Activated effector memory CD4-positive, alpha-beta T cell treated with Interleukin-2 at 50 U/mL for 16 hours (primary cell): Measurements from ENCODE around the gene BHLHE23.
A peak's percentile ranks its signal among the peaks of the same experiment; 100 is the strongest.

Source experiments
- DNase-seq: peaks from one replicate; pipeline ENCODE4 v3.0.0-alpha.2; 2020

The BHLHE23 gene

DNA sequence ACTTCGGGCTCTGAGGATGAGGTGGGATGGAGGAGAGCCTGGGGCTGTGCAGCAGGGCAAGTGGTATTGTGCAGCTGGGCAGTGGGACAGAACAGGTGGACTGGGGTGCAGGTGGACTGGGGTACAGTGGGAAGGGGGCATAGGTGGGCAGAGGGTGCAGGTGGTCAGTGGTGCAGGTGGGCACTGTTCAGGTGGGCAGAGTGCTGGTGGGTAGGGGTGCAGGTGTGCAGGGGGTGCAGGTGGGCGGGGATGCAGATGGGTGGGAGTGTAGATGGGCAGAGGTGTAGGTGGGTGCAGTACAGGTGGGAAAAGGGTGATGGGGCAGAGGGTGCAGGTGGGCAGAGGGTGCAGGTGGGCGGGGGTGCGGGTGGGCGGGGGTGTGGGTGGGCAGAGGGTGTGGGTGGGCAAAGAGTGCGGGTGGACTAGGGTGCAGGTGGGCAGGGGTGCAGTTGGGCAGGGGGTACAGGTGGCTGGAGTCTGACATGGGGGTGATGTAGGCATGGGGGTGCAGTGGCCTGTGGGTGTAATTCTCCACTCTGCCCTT, 20.4 kb downstream of the BHLHE23 start:
- DNase-seq, result no peak

GRCh38 chr20:62985444-62985778, 21.4 kb downstream of the BHLHE23 start:
- no peak for DNase-seq

- no peak for DNase-seq
Measured at GRCh38 chr20:62984666-62985443, 21.9 kb downstream of the BHLHE23 start.

DNA sequence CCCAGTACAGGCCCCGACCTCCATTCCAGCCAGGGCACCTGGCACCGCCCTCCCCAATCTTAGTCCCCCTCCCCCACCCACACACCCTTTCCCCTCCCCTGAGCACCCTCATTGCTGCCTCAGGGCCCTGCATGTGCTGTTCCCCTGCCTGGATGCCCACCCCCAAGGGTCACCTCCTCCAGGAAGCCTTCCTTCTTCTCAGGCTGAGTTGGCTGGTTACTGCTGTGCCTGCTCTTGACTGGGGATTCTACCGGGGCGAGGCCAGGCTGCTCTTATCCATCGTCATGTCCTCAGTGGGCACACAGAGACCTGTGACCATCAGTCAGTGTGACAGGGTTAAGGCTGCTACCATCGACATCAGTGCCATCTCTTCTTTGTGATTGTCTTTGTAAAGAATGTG, 23.6 kb downstream of the BHLHE23 start:
- no peak for DNase-seq

DNA sequence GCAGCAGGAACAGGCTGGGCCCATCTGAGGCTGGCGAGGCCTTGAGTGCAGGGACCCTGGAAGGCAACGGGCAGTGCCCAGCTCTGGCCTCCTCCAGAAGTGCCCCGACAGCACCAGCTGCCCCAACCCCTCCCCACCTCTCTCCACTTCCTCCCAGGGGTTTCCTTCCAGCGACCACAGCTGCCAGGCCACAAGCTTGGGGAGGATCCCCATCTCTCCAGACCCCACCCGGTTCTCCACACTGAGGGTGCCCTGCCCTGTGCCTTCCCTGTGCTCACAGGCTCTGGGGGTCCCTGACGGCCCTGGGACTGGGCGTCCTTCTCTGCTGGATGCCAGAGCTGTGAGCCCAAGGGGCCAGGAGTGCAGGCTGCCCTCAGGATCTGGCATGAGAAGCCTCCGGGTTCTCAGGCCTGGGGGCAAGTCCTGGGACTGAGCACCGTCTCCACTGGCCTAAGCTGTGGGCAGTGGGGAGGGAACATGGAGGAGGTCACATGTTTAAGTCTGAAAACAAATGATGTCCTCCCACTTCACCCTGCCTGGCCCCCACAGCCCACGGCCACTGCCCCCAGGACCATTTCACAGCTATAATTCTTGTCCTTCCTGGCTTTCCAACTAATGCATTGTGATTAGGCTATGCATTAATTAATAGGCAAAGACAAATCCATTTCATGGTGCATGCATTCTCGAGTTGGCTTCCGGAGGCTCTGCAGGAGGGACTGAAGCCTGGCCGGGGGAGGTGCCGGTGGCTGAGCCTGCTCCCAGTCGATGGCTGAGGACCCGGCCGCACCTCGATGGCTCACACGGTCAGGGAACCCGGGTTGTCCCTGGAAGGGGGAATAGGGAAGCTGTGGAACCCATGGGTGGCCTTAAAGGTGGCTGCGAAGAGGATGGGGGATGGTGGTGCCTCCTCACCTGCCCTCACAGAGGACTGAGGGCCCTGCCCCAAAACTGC, 24.4 kb downstream of the BHLHE23 start:
- DNase-seq, result no peak

DNA sequence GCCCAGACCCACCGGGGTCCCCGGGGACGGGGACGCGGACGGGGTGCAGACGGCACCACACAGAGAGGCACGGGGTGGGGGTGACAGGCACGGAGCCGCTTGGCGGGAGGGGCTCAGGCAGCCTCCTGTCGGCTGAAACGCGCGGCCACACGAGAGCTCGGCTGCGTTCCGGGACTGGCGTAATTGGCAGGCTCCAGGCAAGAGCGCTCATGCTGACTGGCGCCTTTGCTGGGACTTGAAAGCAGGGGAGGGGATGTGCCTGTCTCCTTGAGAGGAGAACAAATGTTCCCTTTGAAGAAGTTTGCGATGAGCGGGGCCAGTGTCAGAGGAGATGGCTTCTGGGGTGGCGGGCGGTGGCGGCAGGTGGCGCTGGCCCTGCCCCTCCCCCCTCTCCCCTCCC, 25.8 kb downstream of the BHLHE23 start:
- peak; percentile 23 for DNase-seq

- no peak for DNase-seq
Measured at GRCh38 chr20:62980380-62980960, 26.3 kb downstream of the BHLHE23 start.

- no peak for DNase-seq
Measured at GRCh38 chr20:62979876-62980373, 26.8 kb downstream of the BHLHE23 start.

- DNase-seq, result no peak
Measured at GRCh38 chr20:62979310-62979709, 27.5 kb downstream of the BHLHE23 start.

GRCh38 chr20:62978561-62978943, 28.2 kb downstream of the BHLHE23 start:
- DNase-seq, result no peak

GRCh38 chr20:62977613-62978560, 28.9 kb downstream of the BHLHE23 start:
- peak; percentile 64 for DNase-seq

DNA sequence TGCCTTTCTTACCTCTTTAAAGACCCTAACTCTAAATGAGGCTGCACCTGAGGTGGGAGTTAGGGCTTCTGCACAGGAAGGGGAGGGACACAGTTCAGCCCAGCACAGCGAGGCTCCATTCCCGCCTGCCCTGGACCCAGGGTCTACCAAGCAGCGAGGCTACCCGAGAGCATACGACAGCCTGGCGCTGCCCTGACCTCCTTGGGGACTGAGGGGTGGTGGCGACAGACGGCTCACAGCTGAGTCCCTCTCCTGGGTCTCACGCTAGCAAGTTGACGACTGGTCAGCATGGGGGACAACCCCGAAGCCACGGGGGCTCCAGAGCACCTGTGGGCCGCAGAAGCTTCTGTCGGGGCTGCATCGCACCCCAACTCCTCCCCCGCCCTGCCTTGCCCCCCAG, 29.9 kb downstream of the BHLHE23 start:
- DNase-seq, result no peak

GRCh38 chr20:62975812-62976508, 30.8 kb downstream of the BHLHE23 start:
- DNase-seq, result no peak

DNA sequence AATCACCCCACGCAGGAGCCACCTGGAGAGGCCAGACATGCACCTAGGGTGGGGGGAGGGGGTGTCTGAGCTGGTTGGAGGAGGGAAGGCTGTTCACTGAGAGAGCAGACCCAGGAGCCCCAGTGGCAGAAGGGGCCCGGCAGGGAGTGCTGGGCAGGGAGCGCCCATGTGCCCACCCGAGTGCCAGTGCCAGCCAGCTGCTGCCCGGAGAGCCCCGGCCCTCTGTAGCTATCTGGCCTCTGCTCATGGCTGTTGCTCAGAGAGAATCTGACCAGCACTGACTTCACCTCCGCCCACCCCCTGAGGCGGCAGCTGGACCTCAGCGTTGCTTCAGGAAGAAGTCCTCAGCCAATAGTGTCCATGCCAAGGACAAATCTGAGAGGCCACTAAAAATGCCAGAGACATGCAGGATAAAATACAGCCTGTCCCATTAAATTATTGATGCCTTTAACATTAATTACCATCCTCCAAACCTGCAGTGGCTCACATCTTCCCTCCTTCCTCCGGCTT, 31.5 kb downstream of the BHLHE23 start:
- no peak for DNase-seq

DNA sequence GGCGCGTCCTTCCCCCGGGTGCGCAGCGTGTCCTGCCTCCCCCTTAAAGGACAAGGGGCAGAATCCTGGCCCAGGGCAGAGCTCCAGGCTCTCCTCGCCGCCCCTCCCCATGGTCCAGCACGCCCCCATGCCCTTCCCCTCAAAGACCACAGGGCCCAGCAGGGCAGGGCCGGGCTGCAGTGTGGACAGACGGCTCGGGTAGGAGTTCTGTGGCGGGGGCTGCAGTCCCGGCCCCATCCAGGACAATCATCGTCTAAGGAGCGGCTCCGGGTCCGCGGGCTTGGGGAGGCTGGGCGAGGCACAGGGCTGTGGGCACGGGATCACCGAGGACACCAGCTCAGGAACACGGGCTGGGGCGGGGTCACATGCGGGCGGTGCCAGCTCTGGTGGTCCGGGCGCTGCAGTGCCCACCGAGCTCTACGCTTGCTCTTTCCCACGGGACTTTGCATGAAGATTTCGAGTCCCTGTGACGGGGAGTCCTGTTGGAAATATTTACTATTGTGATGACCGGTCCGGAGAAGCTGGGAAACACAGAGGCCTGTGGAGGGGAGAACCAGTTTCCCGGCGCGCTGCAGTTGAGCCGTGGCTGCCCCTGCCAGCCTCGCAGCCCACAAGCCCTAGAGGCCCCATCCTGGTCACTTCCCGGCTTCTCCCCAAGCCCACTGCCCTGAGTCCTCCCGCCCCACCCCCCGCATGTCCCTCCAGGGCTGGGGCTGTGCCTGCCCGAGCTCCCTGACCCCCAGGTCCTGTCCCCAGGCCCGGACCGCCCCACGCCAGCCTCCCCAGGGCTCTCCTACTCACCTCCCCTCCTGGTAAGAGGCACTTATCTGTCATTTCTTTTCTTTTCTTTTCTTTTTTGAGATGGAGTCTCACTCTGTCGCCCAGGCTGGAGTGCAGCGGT, 33.7 kb downstream of the BHLHE23 start:
- no peak for DNase-seq

GRCh38 chr20:62971950-62972844, 34.6 kb downstream of the BHLHE23 start:
- DNase-seq, result peak; percentile 73

DNA sequence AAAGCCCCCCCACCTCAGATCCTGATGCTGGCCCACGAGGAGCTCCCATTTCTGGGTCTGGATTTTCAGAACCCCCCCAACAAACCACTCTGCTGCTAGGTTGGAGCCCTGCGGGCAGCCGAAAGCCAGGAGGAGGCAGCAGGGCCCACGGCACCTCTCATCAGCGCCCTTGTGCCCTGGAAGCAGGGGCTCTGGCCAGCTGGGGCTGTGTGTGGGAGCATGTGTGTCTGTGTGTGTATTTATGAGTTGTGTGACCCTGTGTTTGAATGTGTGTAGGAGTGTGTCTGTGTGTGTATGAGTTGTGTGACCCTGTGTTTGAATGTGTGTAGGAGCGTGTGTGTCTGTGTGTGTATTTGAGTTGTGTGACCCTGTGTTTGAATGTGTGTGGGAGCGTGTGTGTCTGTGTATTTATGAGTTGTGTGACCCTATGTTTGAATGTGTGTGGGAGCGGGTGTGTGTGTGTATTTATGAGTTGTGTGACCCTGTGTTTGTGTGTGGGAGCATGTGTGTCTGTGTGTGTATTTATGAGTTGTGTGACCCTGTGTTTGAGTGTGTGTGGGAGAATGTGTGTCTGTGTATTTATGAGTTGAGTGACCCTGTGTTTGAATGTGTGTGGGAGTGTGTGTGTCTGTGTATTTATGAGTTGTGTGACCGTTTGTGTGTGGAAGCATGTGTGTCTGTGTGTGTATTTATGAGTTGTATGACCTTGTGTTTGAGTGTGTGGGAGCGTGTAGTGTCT, 35.4 kb downstream of the BHLHE23 start:
- DNase-seq, result no peak
